ENCODE results near the gene CHAF1B.
A peak's percentile ranks its signal among the peaks of the same experiment; 100 is the strongest.
"Not testable (repeated sequence)": the region's sequence is repeated elsewhere in the genome, so short reads cannot be mapped to it uniquely, and the experiment has no call there.

The CHAF1B gene

GRCh38 chr21:36385233-36386030 is at the start of gene CHAF1B:
Gene CHAF1B, plus strand, starts transcription at chr21:36385392. Its CDS starts 745 bp downstream, at chr21:36386137.
- peak; percentile 84 for DNase-seq

GRCh38 chr21:36337099-36337509 is 48.1 kb upstream of the CHAF1B start:
- no peak for DNase-seq

- no peak for DNase-seq
Observed at GRCh38 chr21:36338975-36339374, 46.2 kb upstream of the CHAF1B start.

- not testable (repeated sequence) for DNase-seq
Observed at GRCh38 chr21:36342581-36342980, 42.6 kb upstream of the CHAF1B start.

- DNase-seq = no peak
Observed at GRCh38 chr21:36344931-36345330, 40.3 kb upstream of the CHAF1B start.

GRCh38 chr21:36347278-36347961 is 37.8 kb upstream of the CHAF1B start:
- DNase-seq = no peak

GRCh38 chr21:36347962-36348328 is 37.2 kb upstream of the CHAF1B start:
- DNase-seq = no peak

- no peak for DNase-seq
Observed at GRCh38 chr21:36349315-36349714, 35.9 kb upstream of the CHAF1B start.

- no peak for DNase-seq
Observed at GRCh38 chr21:36350282-36350910, 34.8 kb upstream of the CHAF1B start.

- no peak for DNase-seq
Observed at GRCh38 chr21:36354918-36355680, 30.1 kb upstream of the CHAF1B start.

- no peak for DNase-seq
Observed at GRCh38 chr21:36355868-36356267, 29.3 kb upstream of the CHAF1B start.

- DNase-seq = no peak
Observed at GRCh38 chr21:36359185-36359584, 26.0 kb upstream of the CHAF1B start.

GRCh38 chr21:36369064-36369685 is 16.0 kb upstream of the CHAF1B start:
- no peak for DNase-seq

GRCh38 chr21:36375994-36376393 is 9.2 kb upstream of the CHAF1B start:
- DNase-seq = no peak

GRCh38 chr21:36377391-36377842 is 7.8 kb upstream of the CHAF1B start:
- DNase-seq = no peak

- DNase-seq = no peak
Observed at GRCh38 chr21:36379251-36379650, 5.9 kb upstream of the CHAF1B start.

- DNase-seq = no peak
Observed at GRCh38 chr21:36381841-36382589, 3.2 kb upstream of the CHAF1B start.

- DNase-seq = not testable (repeated sequence)
Observed at GRCh38 chr21:36382722-36383121, 2.5 kb upstream of the CHAF1B start.

- no peak for DNase-seq
Observed at GRCh38 chr21:36384885-36385232, 333 bp upstream of the CHAF1B start.

GRCh38 chr21:36386031-36386642 is 945 bp downstream of the CHAF1B start:
- no peak for DNase-seq

GRCh38 chr21:36388096-36388495 is 2.9 kb downstream of the CHAF1B start:
- DNase-seq = no peak
